CD4-positive, alpha-beta T cell (primary cell): ENCODE results near the gene SEPTIN10. TPM values are rescaled to one million over a fixed set of nuclear protein-coding genes. Genes with fewer than 3 reads are reported as not detected.

Experiments
- ATAC-seq: fragments of 200-7000 bp; cut with Tn5 transposase; one replicate; pipeline ENCODE4 v1.10.0; 2022; ENCODE audit warnings: mild to moderate bottlenecking; ENCODE audit not compliant: poor library complexity
- CTCF ChIA-PET: fragments of 350-600 bp; sonication (Branson Sonifier 250); formaldehyde crosslinking; loops from one replicate; lab custom pipeline; 2021; ENCODE audit warnings: antibody characterized with exemption, inconsistent platforms; lab: Charles Lee
- POLR2A ChIA-PET: fragments of 350-600 bp; sonication (Branson Sonifier 250); formaldehyde crosslinking; loops from one replicate; lab custom pipeline; 2021; ENCODE audit warnings: antibody characterized with exemption, inconsistent platforms; lab: Charles Lee
- DNase-seq, 14 experiments: peaks; one replicate each; pipeline ENCODE4 v3.0.0-alpha.2; 2013 to 2020; ENCODE audit warnings: mixed read lengths in 2 of 14
- H3K27ac ChIP-seq, 2 donors: one replicate each; pipeline versions ENCODE4 v1.5.1 to v1.7.0; 2013; ENCODE audit warnings: low read length in 2 of 2, low read depth in 1 of 2, mild to moderate bottlenecking in 1 of 2
- H3K27me3 ChIP-seq, 2 experiments: 1 replicate in 1 of 2; 2 replicates in 1 of 2; pipeline versions ENCODE4 v1.6.1 to v1.7.0; 2013; ENCODE audit warnings: low read length in 2 of 2, control low read depth in 1 of 2, mild to moderate bottlenecking in 1 of 2, moderate library complexity in 1 of 2; ENCODE audit not compliant: insufficient read depth in 2 of 2, control insufficient read depth in 1 of 2
- H3K36me3 ChIP-seq: one replicate; pipeline ENCODE4 v1.6.1; 2013; ENCODE audit warnings: low read length, control low read depth; ENCODE audit not compliant: insufficient read depth
- H3K4me1 ChIP-seq: one replicate; pipeline ENCODE4 v1.6.1; 2013; ENCODE audit warnings: low read length, control low read depth; ENCODE audit not compliant: insufficient read depth
- H3K4me3 ChIP-seq: one replicate; pipeline ENCODE4 v1.5.1; 2013; ENCODE audit warnings: mild to moderate bottlenecking, low read length, moderate library complexity
- H3K9me3 ChIP-seq, 2 experiments: 1 replicate in 1 of 2; 2 replicates in 1 of 2; pipeline versions ENCODE4 v1.6.1 to v1.7.0; 2013; ENCODE audit warnings: low read length in 2 of 2, mild to moderate bottlenecking in 2 of 2, control low read depth in 1 of 2, moderate library complexity in 1 of 2; ENCODE audit not compliant: control insufficient read depth in 1 of 2, insufficient read depth in 1 of 2
- H3K27ac Mint-ChIP-seq: one replicate; pipeline ENCODE4 v1.8.0; 2020; ENCODE audit warnings: mixed read lengths
- H3K27me3 Mint-ChIP-seq: one replicate; pipeline ENCODE4 v1.8.0; 2021; ENCODE audit warnings: mixed read lengths
- H3K36me3 Mint-ChIP-seq: one replicate; pipeline ENCODE4 v1.8.0; 2021; ENCODE audit warnings: low read depth, mixed read lengths
- H3K4me1 Mint-ChIP-seq: one replicate; pipeline ENCODE4 v1.8.0; 2021; ENCODE audit warnings: low read depth, mixed read lengths
- H3K4me3 Mint-ChIP-seq: one replicate; pipeline ENCODE4 v1.8.0; 2020; ENCODE audit warnings: mild to moderate bottlenecking, mixed read lengths
- H3K9me3 Mint-ChIP-seq: one replicate; pipeline ENCODE4 v1.8.0; 2020; ENCODE audit warnings: mixed read lengths
- CTCF ChIP-seq: fragments of 200-600 bp; IDR thresholded peaks from one replicate; pipeline ENCODE4 v1.8.0; 2022; ENCODE audit warnings: antibody characterized with exemption, mild to moderate bottlenecking
- intact Hi-C, 2 experiments: fragments of 100-400 bp; cut with DNase I in 1 of 2; cut with micrococcal nuclease in 1 of 2; formaldehyde crosslinking; loops; one replicate each; pipeline versions ENCODE4 v1.15.1 to v1.9.0; 2023 to 2025; cut with DNase I, micrococcal nuclease
- total RNA-seq, 174 experiments: library from RNA in 2 of 174; stranded (reverse) in 2 of 174; gene quantifications; one replicate each; pipeline ENCODE4 v1.2.3 and lab custom pipeline; 2021 to 2026

Gene SEPTIN10
- total RNA-seq, 2 experiments from 2014 or later = 2.0 to 2.6 TPM

DNA sequence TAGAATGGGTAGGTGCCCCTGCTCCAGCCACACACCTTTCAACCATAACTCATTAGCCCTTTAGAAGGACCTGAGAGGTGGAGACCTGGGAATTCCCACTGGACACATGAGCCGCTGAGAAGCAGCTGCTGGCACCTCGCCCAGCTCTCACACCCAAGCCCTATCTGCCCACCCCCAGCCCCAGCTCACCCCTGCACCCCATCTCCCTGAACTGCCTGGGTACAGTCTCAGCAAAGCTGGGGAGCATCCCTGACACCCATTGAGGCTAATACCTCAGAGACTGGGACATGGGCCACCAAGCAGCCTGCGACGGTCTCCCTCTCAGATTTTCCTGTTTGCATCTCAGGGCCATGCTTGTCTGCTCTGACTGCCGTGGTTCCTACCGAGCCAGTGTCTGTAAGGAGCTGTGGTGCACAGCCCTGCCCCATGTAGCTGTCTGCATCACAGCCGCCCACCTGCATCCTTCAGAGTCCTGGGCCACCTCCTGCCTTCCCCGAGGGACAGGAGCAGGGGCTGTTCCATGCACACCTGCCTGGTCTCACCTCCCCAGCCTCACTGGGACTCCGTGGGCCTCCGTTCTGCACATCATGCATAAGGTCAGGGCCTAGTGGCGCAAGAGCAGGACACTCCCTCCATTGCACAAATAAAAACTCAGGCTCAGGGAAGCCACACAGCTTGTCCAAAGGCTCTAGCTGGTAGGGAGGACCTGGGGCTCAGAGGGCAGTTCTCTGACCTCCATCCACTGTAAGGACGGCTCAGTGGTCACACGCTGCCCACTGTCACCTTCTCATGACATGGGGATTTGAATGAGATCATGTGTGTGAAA is 90.0 kb downstream of the SEPTIN10 start:
- ATAC-seq (no peak), DNase-seq (peak in 1 of 14 experiments; percentile 24)
- Histone ChIP-seq H3K27ac (no peak overlapping the region), H3K4me1 (no peaks in the 10 kb centered on the region), H3K9me3 (no peaks in the 10 kb centered on the region), H3K36me3 (no peaks in the 10 kb centered on the region), H3K27me3 (no peaks in the 10 kb centered on the region), H3K4me3 (no peak overlapping the region)
- POLR2A ChIA-PET = no interaction called here
- TF ChIP-seq CTCF = no peak
- Mint-ChIP-seq H3K27ac (no peak overlapping the region), H3K4me3 (no peak overlapping the region), H3K36me3 (no peaks in the 10 kb centered on the region), H3K9me3 (no peaks in the 10 kb centered on the region), H3K4me1 (no peaks in the 10 kb centered on the region), H3K27me3 (peaks cover 3% of the 10 kb centered on the region)
- CTCF ChIA-PET = no interaction called here
- intact Hi-C loops = no loop called here

GRCh38 chr2:109523121-109523520 is 90.6 kb downstream of the SEPTIN10 start:
- no peak overlapping the region for H3K27ac Mint-ChIP-seq
- DNase-seq (peak in 1 of 14 experiments; percentile 25), ATAC-seq (no peak)
- no peak for TF ChIP-seq CTCF
- H3K36me3 Mint-ChIP-seq = no peaks in the 10 kb centered on the region
- H3K9me3 Mint-ChIP-seq = no peaks in the 10 kb centered on the region
- Histone ChIP-seq H3K27me3 (no peaks in the 10 kb centered on the region), H3K4me3 (no peak overlapping the region), H3K36me3 (no peaks in the 10 kb centered on the region), H3K27ac (no peak overlapping the region), H3K4me1 (no peaks in the 10 kb centered on the region), H3K9me3 (no peaks in the 10 kb centered on the region)
- intact Hi-C loops = no loop called here
- no peaks in the 10 kb centered on the region for H3K4me1 Mint-ChIP-seq
- ChIA-PET POLR2A (no interaction called here), CTCF (no interaction called here)
- no peaks in the 10 kb centered on the region for H3K27me3 Mint-ChIP-seq
- H3K4me3 Mint-ChIP-seq = no peak overlapping the region

GRCh38 chr2:109522063-109522374 is 91.7 kb downstream of the SEPTIN10 start:
- ChIA-PET CTCF (no interaction called here), POLR2A (no interaction called here)
- no peak overlapping the region for H3K4me3 ChIP-seq
- Mint-ChIP-seq H3K36me3 (no peaks in the 10 kb centered on the region), H3K4me1 (no peaks in the 10 kb centered on the region), H3K9me3 (no peaks in the 10 kb centered on the region), H3K4me3 (no peak overlapping the region), H3K27ac (no peak overlapping the region), H3K27me3 (no peaks in the 10 kb centered on the region)
- no peak for DNase-seq
- no peak for ATAC-seq
- no peaks in the 10 kb centered on the region for H3K4me1 ChIP-seq
- H3K27ac ChIP-seq = no peak overlapping the region
- intact Hi-C loops = no loop called here
- H3K9me3 ChIP-seq = no peaks in the 10 kb centered on the region
- no peak for TF ChIP-seq CTCF
- H3K36me3 ChIP-seq = no peaks in the 10 kb centered on the region
- H3K27me3 ChIP-seq = no peaks in the 10 kb centered on the region
